ENCODE measurements around the gene CSNK1D. TPM values are rescaled to one million over a fixed set of nuclear protein-coding genes. Genes with fewer than 3 reads are reported as not detected.

The CSNK1D gene
- total and polyA plus RNA-seq, 7 donors = 73.5 to 139 (median 115) TPM

GRCh38 chr17:82201498-82201910, 72.0 kb downstream of the CSNK1D start:
- DNase-seq (no peak), ATAC-seq (no peak)
- H3K4me3 ChIP-seq = no peak overlapping the region
- intact Hi-C loops (cut with DNase I) = no loop called here
- H3K36me3 ChIP-seq (ENCODE audit: insufficient read depth in 1 of 2, low read depth in 1 of 2) = peaks cover 0 to 21% of the 10 kb centered on the region in 2 donors
- WGBS, 3 donors = 92% methylated on average over 22 to 23 of the region's 23 CpGs
- no peak for TF ChIP-seq CTCF (IDR thresholded peaks at IDR 0.05)
- no peaks in the 10 kb centered on the region for H3K27me3 ChIP-seq (ENCODE audit: insufficient read depth in 3 of 3, low read length in 2 of 3)
- H3K9me3 ChIP-seq = no peaks in the 10 kb centered on the region
- H3K27ac ChIP-seq = no peak overlapping the region
- H3K4me1 ChIP-seq = peaks cover 5% of the 10 kb centered on the region

- Histone ChIP-seq H3K27me3 (ENCODE audit: insufficient read depth in 3 of 3, low read length in 2 of 3) (no peaks in the 10 kb centered on the region), H3K27ac (no peak overlapping the region), H3K36me3 (ENCODE audit: insufficient read depth in 1 of 2, low read depth in 1 of 2) (peaks cover 0 to 26% of the 10 kb centered on the region in 2 donors), H3K9me3 (no peaks in the 10 kb centered on the region), H3K4me1 (peaks cover under 1% of the 10 kb centered on the region), H3K4me3 (no peak overlapping the region)
- ATAC-seq (no peak), DNase-seq (no peak)
- no peak for TF ChIP-seq CTCF (IDR thresholded peaks at IDR 0.05)
- WGBS, 3 donors = 85 to 90% (median 89%) methylated on average over 13 of the region's 13 CpGs
- intact Hi-C loops (cut with DNase I) = no loop called here
These were observed 72.6 kb downstream of the CSNK1D start for GRCh38 chr17:82200743-82201497.

- TF ChIP-seq CTCF (IDR thresholded peaks at IDR 0.05) = no peak
- Histone ChIP-seq H3K27me3 (ENCODE audit: insufficient read depth in 3 of 3, low read length in 2 of 3) (no peaks in the 10 kb centered on the region), H3K27ac (no peak overlapping the region), H3K9me3 (no peaks in the 10 kb centered on the region), H3K36me3 (ENCODE audit: insufficient read depth in 1 of 2, low read depth in 1 of 2) (peaks cover 0 to 27% of the 10 kb centered on the region in 2 donors), H3K4me3 (no peak overlapping the region), H3K4me1 (no peaks in the 10 kb centered on the region)
- ATAC-seq (no peak), DNase-seq (no peak)
- WGBS, 3 donors = 92 to 94% (median 93%) methylated on average over 17 of the region's 17 CpGs
- intact Hi-C loops (cut with DNase I) = no loop called here
These were observed 73.4 kb downstream of the CSNK1D start for GRCh38 chr17:82200135-82200534.

- ATAC-seq = no peak
- Histone ChIP-seq H3K9me3 (no peaks in the 10 kb centered on the region), H3K27me3 (ENCODE audit: insufficient read depth in 3 of 3, low read length in 2 of 3) (no peaks in the 10 kb centered on the region), H3K4me1 (no peaks in the 10 kb centered on the region), H3K4me3 (no peak overlapping the region), H3K27ac (no peak overlapping the region), H3K36me3 (ENCODE audit: insufficient read depth in 1 of 2, low read depth in 1 of 2) (peaks cover 0 to 33% of the 10 kb centered on the region in 2 donors)
- intact Hi-C loops (cut with DNase I) = no loop called here
- TF ChIP-seq CTCF (IDR thresholded peaks at IDR 0.05) = no peak
- DNase-seq = no peak
- WGBS, 3 donors = 90 to 95% (median 92%) methylated on average over 12 of the region's 12 CpGs
These were observed 74.0 kb downstream of the CSNK1D start for GRCh38 chr17:82199496-82199895.

GRCh38 chr17:82198092-82198491, 75.4 kb downstream of the CSNK1D start:
- WGBS, 3 donors = 89 to 92% (median 92%) methylated on average over 4 of the region's 4 CpGs
- Histone ChIP-seq H3K4me3 (no peak overlapping the region), H3K36me3 (ENCODE audit: insufficient read depth in 1 of 2, low read depth in 1 of 2) (peaks cover 0 to 47% of the 10 kb centered on the region in 2 donors), H3K9me3 (no peaks in the 10 kb centered on the region), H3K27me3 (ENCODE audit: insufficient read depth in 3 of 3, low read length in 2 of 3) (no peaks in the 10 kb centered on the region), H3K27ac (no peak overlapping the region), H3K4me1 (no peaks in the 10 kb centered on the region)
- no peak for ATAC-seq
- TF ChIP-seq CTCF (IDR thresholded peaks at IDR 0.05) = no peak
- no peak for DNase-seq
- intact Hi-C loops (cut with DNase I) = no loop called here
